Upper lobe of right lung (tissue), 1 donor: ENCODE results near the gene BPI. TPM values are rescaled to one million over a fixed set of nuclear protein-coding genes. Genes with fewer than 3 reads are reported as not detected.
A peak's percentile ranks its signal among the peaks of the same experiment; 100 is the strongest.

ENCODE experiments used
- ATAC-seq: fragments of 200-7000 bp; cut with Tn5 transposase; one replicate; pipeline ENCODE4 v1.9.1; 2020; ENCODE audit warnings: mild to moderate bottlenecking, moderate library complexity
- DNase-seq: peaks from one replicate; pipeline ENCODE4 v3.0.0-alpha.2; 2020
- H3K27ac ChIP-seq: fragments of 200-600 bp; one replicate; pipeline ENCODE4 v1.8.0; 2022
- H3K27me3 ChIP-seq: fragments of 200-600 bp; one replicate; pipeline ENCODE4 v1.8.0; 2022; ENCODE audit warnings: mild to moderate bottlenecking
- H3K36me3 ChIP-seq: fragments of 200-600 bp; one replicate; pipeline ENCODE4 v1.8.0; 2022
- H3K4me1 ChIP-seq: fragments of 200-600 bp; one replicate; pipeline ENCODE4 v1.8.0; 2022
- H3K4me3 ChIP-seq: fragments of 200-600 bp; one replicate; pipeline ENCODE4 v1.8.0; 2022; ENCODE audit warnings: mild to moderate bottlenecking
- H3K9me3 ChIP-seq: fragments of 200-600 bp; one replicate; pipeline ENCODE4 v1.8.0; 2022
- CTCF ChIP-seq: fragments of 200-600 bp; IDR thresholded peaks from one replicate; pipeline ENCODE4 v1.8.0; 2022; ENCODE audit warnings: antibody characterized with exemption
- intact Hi-C: fragments of 100-400 bp; cut with DNase I; formaldehyde crosslinking; loops from one replicate; pipeline ENCODE4 v1.11.0; 2022
- total RNA-seq: library from RNA; stranded (reverse); fragmentation: NEBNext Ultra II Directional; extraction: Animal tissue kit (Norgen Biotek cat#: 25700); gene quantifications from one replicate; pipeline ENCODE4 v1.2.1, GENCODE V29; 2021
- donor health status: DM: no; HTN: yes; CAD: no; lungs with severe emphysema.

Gene BPI
- total RNA-seq, 1 donor from 2014 or later: not detected

GRCh38 chr20:38271608-38272120 lies 32.3 kb upstream of the BPI start:
- intact Hi-C loops: no loop called here
- Histone ChIP-seq H3K4me1 (peaks cover 8% of the 10 kb centered on the region), H3K27me3 (no peaks in the 10 kb centered on the region), H3K36me3 (no peaks in the 10 kb centered on the region), H3K27ac (no peak overlapping the region), H3K9me3 (no peaks in the 10 kb centered on the region), H3K4me3 (no peak overlapping the region)
- DNase-seq (no peak), ATAC-seq (no peak)
- no peak for TF ChIP-seq CTCF

DNA sequence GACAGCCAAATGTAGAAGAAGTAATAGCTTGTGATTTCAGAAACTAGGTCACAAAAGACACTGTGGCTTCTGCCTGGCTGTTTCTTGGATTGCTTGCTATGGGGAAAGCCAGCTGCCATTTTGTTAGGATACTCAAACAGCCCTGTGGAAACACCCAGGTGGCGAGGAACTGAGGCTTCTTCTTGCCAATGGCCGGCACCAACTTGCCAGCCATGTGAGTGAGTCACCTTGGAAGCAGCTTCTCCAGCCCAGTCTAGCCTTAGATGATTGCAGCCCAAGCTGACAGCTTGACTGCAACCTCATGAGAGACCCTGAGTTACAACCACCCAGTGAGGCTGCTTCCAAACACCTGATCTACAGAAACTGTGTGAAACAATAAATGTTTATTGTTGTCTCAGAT lies 31.6 kb upstream of the BPI start:
- ATAC-seq (no peak), DNase-seq (no peak)
- no peaks in the 10 kb centered on the region for H3K27me3 ChIP-seq
- H3K36me3 ChIP-seq: no peaks in the 10 kb centered on the region
- intact Hi-C loops: no loop called here
- no peak overlapping the region for H3K4me3 ChIP-seq
- no peak for TF ChIP-seq CTCF
- H3K4me1 ChIP-seq: peaks cover 5% of the 10 kb centered on the region
- no peaks in the 10 kb centered on the region for H3K9me3 ChIP-seq
- no peak overlapping the region for H3K27ac ChIP-seq

DNA sequence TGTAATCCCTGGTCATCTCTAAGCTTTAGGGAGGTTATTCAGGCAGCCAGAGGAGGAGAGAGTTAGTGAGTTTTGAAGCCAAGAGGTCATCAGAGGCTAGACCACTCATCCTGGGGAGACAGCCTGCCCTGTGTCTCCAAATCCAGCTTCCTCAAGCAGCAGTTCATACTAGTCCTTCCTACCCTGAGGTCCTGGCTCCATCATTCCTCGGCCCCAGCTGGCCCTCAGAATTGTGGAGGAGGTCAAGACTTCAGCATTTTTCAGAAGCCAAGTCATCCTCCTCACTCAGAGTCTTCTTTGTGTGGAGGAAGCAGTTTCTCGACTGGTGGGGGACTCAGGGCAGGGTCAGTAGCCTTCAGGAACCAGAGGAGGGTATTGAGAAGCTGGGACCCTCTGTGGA lies 31.0 kb upstream of the BPI start:
- no peak overlapping the region for H3K4me3 ChIP-seq
- intact Hi-C loops: no loop called here
- H3K9me3 ChIP-seq: no peaks in the 10 kb centered on the region
- no peak for ATAC-seq
- H3K36me3 ChIP-seq: no peaks in the 10 kb centered on the region
- no peaks in the 10 kb centered on the region for H3K27me3 ChIP-seq
- DNase-seq: no peak
- no peak overlapping the region for H3K27ac ChIP-seq
- no peak for TF ChIP-seq CTCF
- H3K4me1 ChIP-seq: no peaks in the 10 kb centered on the region

DNA sequence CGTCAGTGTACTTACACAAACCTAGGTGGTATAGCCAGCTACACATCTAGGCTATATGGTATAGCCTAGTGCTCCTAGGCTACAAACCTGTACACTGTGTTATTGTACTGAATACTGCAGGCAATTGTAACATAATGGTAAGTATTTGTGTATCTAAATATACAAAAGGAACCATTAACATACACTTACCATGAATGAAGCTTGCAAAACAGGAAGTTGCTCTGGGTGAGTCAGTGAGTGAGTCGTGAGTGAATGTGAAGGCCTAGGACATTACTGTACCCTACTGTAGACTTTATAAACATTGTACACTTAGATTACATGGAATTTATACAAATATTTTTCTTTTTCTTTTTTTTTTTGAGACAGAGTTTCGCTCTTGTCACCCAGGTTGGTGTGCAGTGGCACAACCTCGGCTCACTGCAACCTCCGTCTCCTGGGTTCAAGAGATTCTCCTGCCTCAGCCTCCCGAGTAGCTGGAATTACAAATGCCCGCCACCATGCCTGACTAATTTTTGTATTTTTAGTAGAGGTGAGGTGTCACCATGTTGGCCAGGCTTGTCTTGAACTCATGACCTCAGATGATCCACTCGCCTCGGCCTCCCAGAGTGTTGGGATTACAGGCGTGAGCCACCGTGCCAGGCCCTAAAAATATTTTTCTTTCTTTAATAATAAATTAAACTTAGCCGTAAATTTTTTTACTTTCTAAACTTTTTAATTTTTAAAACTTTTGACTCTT lies 28.0 kb upstream of the BPI start:
- no peak for DNase-seq
- no peaks in the 10 kb centered on the region for H3K36me3 ChIP-seq
- no peaks in the 10 kb centered on the region for H3K9me3 ChIP-seq
- peak; percentile 45 for ATAC-seq
- H3K27ac ChIP-seq: no peak overlapping the region
- H3K4me1 ChIP-seq: no peaks in the 10 kb centered on the region
- TF ChIP-seq CTCF: no peak
- H3K4me3 ChIP-seq: no peak overlapping the region
- H3K27me3 ChIP-seq: no peaks in the 10 kb centered on the region
- intact Hi-C loops: no loop called here

DNA sequence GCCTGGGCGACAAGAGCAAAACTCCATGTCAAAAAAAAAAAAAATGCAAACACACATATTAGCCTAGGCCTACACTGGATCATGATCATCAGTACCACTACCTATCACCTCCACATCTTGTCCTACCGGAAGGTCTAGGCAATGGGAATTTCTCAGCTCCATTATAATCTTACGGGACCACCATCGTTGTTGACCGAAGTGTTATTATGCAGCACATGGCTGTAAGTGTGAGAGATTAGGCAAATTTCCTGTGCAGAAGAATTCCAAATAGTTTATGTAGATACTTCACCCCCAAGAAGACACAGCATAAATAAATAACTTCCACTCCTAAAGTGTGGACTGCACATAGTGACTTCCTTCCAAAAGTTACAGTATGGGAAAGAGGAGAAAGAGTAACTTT lies 26.7 kb upstream of the BPI start:
- Histone ChIP-seq H3K9me3 (no peaks in the 10 kb centered on the region), H3K4me1 (no peaks in the 10 kb centered on the region), H3K27ac (no peak overlapping the region), H3K4me3 (no peak overlapping the region), H3K27me3 (no peaks in the 10 kb centered on the region), H3K36me3 (no peaks in the 10 kb centered on the region)
- ATAC-seq (no peak), DNase-seq (no peak)
- no peak for TF ChIP-seq CTCF
- intact Hi-C loops: no loop called here
